CD4-positive, alpha-beta T cell treated with Interleukin-4 for 1 hour (primary cell): ENCODE data around the gene GPC1.

ENCODE experiments used
- DNase-seq, 2 donors: peaks; one replicate each; pipeline ENCODE4 v3.0.0-alpha.2; 2020 to 2022

GPC1 gene

DNA sequence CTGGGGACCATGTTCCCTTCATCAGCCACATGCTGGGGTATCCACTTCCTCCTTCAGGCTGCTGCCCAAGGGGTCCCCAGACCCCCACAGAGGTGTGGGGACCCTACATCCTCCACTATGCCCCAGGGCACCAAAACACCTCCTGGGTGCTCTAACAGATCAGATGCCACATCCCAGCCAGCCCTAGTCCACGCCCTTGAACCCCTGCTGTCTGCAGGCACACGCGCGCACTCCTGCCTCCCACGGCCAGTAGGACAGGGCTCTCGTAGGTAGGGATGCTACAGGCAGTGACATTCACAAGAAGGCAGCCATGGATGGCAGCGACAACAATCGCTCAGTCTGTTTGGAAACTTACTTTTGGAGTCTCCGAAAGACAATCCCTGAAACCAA lies 3.0 kb upstream of the GPC1 start:
- no peak for DNase-seq

DNA sequence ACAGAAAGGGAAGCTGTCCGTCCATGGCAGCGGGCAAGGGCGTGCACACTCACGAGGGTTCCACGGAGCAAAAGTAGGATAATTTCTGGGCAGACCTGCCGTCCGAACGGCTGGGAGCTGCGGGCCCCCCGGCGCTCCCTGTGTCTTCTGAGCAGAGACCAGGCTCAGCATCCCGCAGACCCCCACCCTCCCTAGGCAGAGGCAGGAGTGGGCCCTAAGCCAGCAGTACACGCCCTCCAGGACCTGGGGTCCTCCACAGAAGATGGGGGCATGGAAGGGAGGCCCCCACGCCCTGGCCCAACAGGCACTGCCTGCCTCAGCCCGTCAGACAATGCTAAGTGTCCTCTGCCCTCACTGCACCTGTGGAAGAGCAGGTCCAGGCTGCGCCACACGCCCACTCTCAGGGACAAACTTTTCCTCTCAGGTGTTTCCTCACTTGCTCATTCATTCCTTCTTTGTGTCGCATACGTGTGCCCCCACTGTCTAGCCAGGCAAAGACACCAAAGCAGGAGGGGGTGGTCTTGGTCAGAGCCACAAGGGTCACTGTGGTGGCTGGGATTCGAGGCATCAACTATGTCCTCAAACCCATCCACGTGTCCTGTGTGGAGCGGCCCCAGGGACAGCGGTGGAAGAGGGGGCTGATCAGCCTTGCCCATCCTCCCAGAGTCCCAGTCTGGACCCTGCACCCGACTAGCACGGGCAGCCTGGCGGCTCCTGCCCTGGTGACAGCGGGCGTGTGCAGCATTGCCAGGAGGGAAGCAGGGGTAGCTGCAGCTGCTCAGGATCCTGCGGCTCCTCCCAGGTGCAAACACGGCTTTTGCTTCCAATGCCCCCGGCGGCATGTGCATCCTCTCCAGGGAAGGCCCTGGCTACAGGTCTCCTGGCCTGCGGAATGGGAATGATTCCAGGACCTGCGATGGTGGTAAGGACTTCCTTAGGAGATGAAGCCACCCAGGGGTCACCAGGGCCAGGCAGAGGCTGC lies 2.4 kb upstream of the GPC1 start:
- no peak for DNase-seq

DNA sequence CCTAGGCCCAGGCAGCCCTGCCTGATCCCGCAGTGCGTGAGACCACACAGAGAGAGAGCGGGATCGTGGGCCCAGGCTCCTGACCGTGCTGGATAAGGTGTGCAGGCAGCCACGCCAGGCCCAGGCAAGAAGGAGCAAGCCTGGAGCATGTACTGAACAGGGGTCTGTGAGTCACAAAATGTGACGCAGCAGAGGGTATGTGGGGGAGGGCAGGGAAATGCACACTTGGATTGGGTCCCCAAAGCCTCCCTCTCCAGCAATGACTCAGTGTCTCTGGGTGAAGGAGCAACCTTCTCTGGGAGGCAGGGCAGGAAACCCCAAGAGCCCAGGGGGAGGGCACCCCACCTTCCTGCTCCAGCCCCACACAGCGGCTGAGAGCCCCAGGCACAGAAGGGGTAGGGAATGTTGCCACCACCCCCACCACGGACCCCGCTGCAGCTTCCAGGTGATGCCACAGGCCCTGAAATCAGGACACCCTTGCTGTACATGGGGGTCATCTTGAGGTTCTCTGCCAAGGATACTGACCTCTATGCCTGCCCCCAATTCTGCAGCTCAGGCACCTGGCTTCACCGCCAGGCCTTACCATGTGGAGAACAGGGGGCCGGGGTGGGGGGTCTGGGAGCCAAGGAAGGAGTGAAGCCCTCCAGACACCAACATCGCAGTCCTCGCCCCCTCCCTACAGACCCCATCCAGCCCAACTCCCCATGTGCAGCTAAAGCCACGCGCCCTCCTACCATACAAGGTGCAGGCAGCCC lies 1.3 kb upstream of the GPC1 start:
- no peak for DNase-seq

DNA sequence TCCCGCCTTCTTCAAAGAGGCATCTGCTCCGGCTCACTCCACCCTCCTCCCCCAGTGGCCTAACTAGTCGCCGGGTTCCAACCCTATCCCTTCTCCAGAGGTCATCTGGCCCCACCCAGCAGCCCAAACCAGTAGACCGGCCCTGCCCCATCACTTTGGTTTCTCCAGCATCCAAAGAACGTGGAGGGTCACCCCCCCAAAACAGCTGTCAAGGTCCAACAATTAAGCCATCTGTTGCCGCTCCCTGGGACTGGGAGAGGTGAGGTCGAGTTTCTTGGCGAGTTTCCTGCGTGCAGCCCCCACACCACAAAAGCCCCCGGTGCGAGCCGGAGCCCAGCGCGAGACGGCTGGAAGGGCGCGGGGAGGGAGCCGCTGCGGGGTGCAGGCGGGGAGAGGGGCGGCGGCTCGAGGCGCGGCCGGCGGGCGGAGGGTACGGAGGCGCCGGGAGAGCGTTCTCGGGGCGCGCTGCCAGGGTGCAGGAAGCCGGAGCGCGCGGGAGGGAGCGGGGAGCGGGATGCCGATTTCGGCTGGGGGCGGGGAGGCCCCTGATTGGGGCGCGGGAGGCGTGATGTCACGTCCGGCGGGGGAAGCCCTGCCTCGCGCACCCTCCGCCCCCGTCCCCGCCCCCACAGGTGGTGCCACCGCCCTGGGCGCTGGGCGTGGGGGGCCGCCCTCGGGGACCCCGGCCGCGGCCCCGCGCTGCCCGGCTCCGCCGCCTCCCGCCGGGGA lies 571 bp upstream of the GPC1 start:
- DNase-seq = peak; percentile 87 to 90

GRCh38 chr2:240435948-240436682 lies 652 bp downstream of the GPC1 start:
- no peak for DNase-seq

DNA sequence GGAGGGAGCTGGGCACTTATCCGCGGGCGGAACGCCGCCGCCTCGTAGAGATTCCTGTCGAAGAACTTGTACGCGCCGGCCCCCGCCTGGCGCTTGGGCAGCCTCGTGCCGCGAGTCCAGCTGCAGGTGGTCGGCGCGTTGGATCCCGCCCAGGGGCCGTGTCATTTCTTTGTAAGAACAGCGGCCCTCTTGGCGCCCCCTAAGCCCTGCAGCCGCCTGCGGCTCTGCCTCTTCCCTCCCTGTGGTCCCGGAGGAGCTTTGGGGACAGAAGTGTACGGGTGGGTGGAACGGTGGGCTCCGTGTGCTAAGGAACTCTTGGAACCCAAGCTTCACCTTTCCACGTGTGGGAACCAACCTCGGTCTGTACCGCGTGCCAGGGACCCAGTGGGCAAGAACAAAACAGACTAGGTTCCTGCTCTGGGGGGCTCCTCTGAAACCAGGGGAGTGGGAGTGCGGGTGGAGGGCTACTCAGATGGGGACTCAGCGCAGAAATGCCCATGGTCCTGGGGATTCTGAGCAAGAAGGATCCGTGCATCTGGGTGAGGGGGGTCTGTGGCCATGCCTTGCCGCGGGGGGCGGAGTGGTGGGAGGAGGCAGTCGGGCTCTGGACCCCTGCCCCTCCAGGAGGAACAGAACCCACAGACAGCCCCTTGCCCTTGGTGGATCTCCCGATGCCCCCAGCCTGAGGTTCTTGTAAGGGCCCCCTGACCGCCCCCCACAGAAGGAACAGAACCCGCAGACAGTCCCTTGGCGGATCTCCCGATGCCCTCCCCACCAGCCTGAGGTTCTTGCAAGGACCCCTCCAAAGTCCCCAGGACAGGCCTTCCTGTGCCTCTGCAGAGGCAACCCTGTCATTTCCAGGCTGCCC lies 1.5 kb downstream of the GPC1 start:
- no peak for DNase-seq

DNA sequence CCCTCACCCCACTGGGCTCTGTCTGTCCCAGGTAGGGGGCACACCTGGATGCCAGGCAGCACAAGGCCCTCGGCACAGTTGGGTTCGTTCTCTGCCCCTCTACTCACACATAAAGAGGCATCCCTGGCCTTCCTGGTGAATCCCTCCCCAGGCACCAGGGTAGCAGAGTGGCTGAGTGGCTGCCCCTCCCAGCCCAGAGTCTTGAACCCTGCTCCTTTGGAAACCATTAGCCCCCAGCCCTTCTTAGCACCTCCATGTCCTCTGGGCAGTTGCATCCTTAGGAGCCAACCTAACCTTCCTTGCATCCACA lies 2.0 kb downstream of the GPC1 start:
- DNase-seq = no peak

DNA sequence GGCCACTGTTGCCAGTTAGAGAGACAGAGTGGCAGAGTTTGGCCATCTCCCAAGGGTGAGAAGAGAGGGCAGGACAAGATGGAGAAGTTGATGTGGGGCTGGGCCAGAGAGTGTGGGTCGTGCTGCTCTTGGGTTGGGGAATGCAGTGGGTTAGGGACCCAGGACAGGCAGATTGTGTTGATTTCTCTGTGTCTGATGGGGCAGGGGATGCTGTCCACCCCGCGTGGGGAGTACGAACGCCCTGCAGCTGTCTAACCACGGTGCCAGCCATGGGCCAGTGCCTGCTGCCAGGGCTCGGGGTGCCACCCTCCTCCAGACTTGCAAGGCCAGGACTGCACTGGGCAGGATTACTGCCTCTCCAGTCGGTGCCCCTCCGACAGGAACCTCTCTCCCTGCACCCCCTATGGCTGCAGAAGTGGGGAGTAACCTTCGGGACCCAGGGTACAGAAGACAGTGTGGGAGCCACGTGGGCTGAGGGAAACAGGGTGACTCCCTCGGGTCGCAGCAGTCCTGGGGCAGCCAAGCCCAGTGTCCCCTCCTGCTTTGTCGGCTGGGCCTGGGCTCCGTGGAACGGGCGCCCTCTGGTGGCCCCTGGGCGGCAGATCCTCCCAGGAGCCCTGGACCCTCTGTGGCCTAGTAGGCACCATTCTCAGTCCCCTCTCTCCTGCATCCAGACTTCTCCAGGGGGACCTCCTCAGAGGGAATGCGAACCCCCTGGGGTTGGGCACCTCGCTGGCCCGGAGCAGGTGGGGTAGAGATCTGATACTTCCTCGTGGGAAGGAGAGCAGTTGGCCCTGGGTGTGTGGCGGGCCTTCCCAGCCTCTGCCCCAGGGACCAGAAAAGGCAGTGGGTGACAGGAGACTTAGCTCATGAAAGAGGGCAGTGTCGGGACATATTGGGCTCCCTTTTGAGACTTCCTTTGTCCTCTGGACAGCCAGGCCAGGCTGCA lies 2.7 kb downstream of the GPC1 start:
- DNase-seq = peak; percentile 59 to 64

DNA sequence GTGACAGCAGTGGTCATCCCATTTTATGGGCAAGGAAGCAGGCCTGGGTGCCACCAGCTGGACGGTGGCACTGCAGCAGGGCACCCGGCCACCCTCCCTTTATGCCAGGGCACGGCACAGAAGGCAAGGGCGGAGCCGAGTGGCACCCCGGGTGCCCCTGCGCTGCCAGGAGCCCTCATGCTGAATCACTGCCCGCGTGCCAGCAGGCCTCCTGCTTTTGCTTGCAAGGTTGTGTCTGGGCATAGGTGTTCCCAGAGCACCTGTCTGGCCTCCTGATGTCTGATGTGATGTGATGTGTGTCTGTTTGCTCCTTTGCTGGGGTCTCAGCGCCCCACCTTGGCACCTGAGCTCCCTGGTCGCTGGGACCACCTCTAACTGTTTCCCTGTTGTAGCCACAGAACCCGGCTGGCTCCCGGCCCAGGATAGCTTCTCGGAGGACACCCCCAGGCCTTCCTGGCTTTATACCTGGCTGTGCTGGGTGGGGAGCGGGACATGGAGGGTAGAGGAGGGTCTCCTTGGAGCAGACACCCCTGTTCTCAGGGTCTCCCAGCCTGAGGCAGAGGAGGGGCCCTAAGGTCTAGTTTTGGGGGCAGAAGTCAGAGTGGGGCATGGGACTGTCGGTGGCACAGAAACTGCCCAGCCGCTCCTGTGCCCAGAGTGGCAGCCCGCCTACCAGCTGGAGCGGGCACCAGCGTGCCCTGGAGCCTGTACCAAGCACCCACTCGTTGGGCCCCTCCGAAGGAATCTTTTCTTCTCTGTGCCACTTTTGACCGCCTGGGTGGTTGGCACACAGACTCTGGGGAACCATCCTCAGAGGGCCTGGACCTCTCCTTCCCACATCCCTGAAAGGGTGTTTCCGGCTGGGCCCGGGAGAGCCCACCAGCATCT lies 3.6 kb downstream of the GPC1 start:
- DNase-seq = no peak

GRCh38 chr2:240439698-240440151 lies 4.3 kb downstream of the GPC1 start:
- no peak for DNase-seq

DNA sequence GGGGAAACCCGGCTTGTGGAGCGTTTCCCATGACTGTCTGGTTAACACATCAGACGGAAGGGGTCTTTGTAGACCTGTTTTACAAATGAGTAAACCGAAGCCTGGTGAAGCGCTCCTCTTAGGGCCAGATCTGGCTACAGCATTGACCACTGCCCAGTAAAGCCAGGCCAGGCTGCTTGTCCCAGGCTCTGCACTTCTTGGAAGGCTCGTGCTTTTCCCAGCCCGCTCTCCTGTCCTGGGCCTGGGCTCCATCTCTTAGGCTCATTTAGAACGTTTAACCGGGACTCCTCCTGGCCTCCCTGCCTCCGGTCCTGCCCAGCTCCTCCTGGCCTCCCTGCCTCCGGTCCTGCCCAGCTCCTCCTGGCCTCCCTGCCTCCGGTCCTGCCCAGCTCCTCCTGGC lies 4.8 kb downstream of the GPC1 start:
- no peak for DNase-seq

- no peak for DNase-seq
Measured at GRCh38 chr2:240440704-240441320, 5.3 kb downstream of the GPC1 start.

- no peak for DNase-seq
Measured at GRCh38 chr2:240441326-240441992, 6.0 kb downstream of the GPC1 start.

DNA sequence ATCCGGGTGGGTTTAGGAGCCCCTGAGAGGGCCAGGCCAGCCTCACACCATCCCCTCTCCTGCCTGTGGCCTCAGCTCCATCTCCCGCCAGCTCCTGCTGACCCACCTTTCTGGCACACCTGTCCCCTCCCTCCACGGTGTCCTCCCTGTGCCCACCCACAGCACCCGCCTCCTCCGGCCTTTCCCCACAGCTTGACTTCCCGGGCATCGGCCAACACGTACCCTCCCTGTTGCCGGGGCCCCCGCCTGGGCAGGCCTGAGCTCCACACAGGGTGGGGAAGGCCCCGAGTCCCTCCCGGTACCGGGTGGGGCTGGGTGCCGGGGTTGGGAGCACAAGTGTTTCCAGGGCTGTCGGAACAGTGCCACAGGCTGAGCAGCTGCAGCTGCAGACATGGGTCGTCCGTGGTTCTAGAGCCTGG lies 6.5 kb downstream of the GPC1 start:
- DNase-seq = no peak

GRCh38 chr2:240442891-240443715 lies 7.6 kb downstream of the GPC1 start:
- DNase-seq = no peak

GRCh38 chr2:240443891-240444301 lies 8.4 kb downstream of the GPC1 start:
- DNase-seq = no peak

DNA sequence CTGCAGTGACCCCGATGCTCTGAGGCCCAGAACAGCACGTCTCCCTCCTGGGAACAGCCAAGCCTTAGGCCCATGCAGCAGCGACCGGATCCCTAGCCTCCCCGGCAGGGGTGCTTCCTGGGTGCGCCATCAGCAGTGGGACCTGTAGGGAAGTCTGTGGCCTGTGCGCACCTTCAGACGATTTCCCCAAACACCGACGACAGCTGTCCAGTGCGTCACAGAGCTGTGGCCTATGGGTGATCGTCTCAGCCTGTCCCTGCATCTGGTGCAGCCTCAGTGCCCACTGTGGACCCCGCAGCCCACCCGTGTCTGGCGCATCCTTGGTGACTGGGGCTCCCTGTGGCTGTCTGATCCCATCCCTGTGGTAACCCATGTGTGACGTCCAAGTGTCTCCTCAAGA lies 9.0 kb downstream of the GPC1 start:
- DNase-seq = no peak
